HEK293 (cell line): ENCODE results near the gene PLEKHG4B.
A peak's percentile ranks its signal among the peaks of the same experiment; 100 is the strongest.
"Not testable (repeated sequence)": the region's sequence is repeated elsewhere in the genome, so short reads cannot be mapped to it uniquely, and the experiment has no call there.

Source experiments
- CTCF ChIA-PET: fragments of 350-600 bp; formaldehyde crosslinking; extraction: SDS; loops from one replicate; lab custom pipeline; 2021; ENCODE audit warnings: antibody characterized with exemption; lab: Yijun Ruan, JAX
- POLR2A ChIA-PET: fragments of 300-600 bp; formaldehyde crosslinking; extraction: SDS; loops from one replicate; lab custom pipeline; 2020; ENCODE audit warnings: antibody characterized with exemption, inconsistent platforms; lab: Yijun Ruan, JAX
- H3K27ac ChIP-seq: fragments of 200-500 bp; sonication (Bioruptor generic); 2 replicates; pipeline ENCODE4 v1.5.1; 2014; ENCODE audit warnings: low read depth, low read length, control low read depth, inconsistent platforms; ENCODE audit errors: extremely low read depth
- H3K36me3 ChIP-seq, 2 experiments: fragments of 200-500 bp in 1 of 2; sonication (Bioruptor generic) in 1 of 2; 1 replicate in 1 of 2; 2 replicates in 1 of 2; pipeline ENCODE4 v1.5.1; 2014 to 2017; ENCODE audit warnings: inconsistent platforms in 2 of 2, low read length in 2 of 2; ENCODE audit not compliant: control insufficient read depth in 2 of 2, insufficient read depth in 1 of 2
- H3K4me1 ChIP-seq: fragments of 200-500 bp; sonication (Bioruptor generic); 2 replicates; pipeline ENCODE4 v1.5.1; 2014; ENCODE audit warnings: mild to moderate bottlenecking, low read length, inconsistent platforms; ENCODE audit not compliant: control insufficient read depth, insufficient read depth
- H3K4me3 ChIP-seq: 2 replicates; pipeline ENCODE4 v1.5.1; 2011; ENCODE audit warnings: low read depth, mild to moderate bottlenecking, control low read depth, low read length, moderate library complexity
- H3K9me3 ChIP-seq: fragments of 200-500 bp; sonication (Bioruptor generic); 2 replicates; pipeline ENCODE4 v1.5.1; 2014; ENCODE audit warnings: low read depth, low read length, inconsistent platforms; ENCODE audit not compliant: control insufficient read depth, insufficient read depth
- GLI4 ChIP-seq: fragments of 450-650 bp; formaldehyde crosslinking; IDR thresholded peaks from 2 replicates; pipeline ENCODE4 v1.5.1; 2016; ENCODE audit warnings: missing biosample characterization, missing genetic modification characterization
- PBX3 ChIP-seq: sonication (generic); formaldehyde crosslinking; IDR thresholded peaks from 2 replicates; pipeline ENCODE4 v1.8.1; 2022; ENCODE audit warnings: mild to moderate bottlenecking, moderate library complexity, missing genetic modification reagents
- SCRT1 ChIP-seq: fragments of 450-650 bp; formaldehyde crosslinking; IDR thresholded peaks from 2 replicates; pipeline ENCODE4 v1.5.1; 2016; ENCODE audit warnings: missing biosample characterization, missing genetic modification characterization, borderline replicate concordance
- SCRT2 ChIP-seq: fragments of 450-650 bp; formaldehyde crosslinking; IDR thresholded peaks from 2 replicates; pipeline ENCODE4 v1.5.1; 2016; ENCODE audit warnings: missing biosample characterization, missing genetic modification characterization
- SP7 ChIP-seq: fragments of 450-650 bp; formaldehyde crosslinking; IDR thresholded peaks from 2 replicates; pipeline ENCODE4 v1.5.1; 2016; ENCODE audit warnings: missing biosample characterization, missing genetic modification characterization
- WT1 ChIP-seq: fragments of 450-650 bp; formaldehyde crosslinking; IDR thresholded peaks from 2 replicates; pipeline ENCODE4 v1.5.1; 2016; ENCODE audit warnings: missing biosample characterization, missing genetic modification characterization
- ZBTB20 ChIP-seq: fragments of 450-650 bp; formaldehyde crosslinking; IDR thresholded peaks from 2 replicates; pipeline ENCODE4 v1.5.1; 2016; ENCODE audit warnings: missing biosample characterization, missing genetic modification characterization
- ZNF184 ChIP-seq: fragments of 450-650 bp; IDR thresholded peaks from 2 replicates; pipeline ENCODE4 v1.5.1; 2018; ENCODE audit warnings: missing biosample characterization, mild to moderate bottlenecking, missing genetic modification characterization
- ZNF24 ChIP-seq: fragments of 450-650 bp; formaldehyde crosslinking; IDR thresholded peaks from 2 replicates; pipeline ENCODE4 v1.5.1; 2016; ENCODE audit warnings: missing biosample characterization, missing genetic modification characterization
- ZNF350 ChIP-seq: fragments of 450-650 bp; formaldehyde crosslinking; IDR thresholded peaks from 2 replicates; pipeline ENCODE4 v1.5.0; 2017; ENCODE audit warnings: missing biosample characterization, mild to moderate bottlenecking, missing genetic modification characterization
- ZNF585B ChIP-seq: fragments of 450-650 bp; formaldehyde crosslinking; IDR thresholded peaks from 2 replicates; pipeline ENCODE4 v1.5.1; 2016; ENCODE audit warnings: missing biosample characterization, missing genetic modification characterization
- ZNF654 ChIP-seq: fragments of 450-650 bp; formaldehyde crosslinking; IDR thresholded peaks from 2 replicates; pipeline ENCODE4 v1.5.1; 2016; ENCODE audit warnings: low read depth, missing biosample characterization, missing genetic modification characterization
- ZNF660 ChIP-seq: fragments of 450-650 bp; IDR thresholded peaks from 2 replicates; pipeline ENCODE4 v1.5.1; 2018; ENCODE audit warnings: missing biosample characterization, mild to moderate bottlenecking, missing genetic modification characterization
- TF ChIP-seq, protein P1 (sequence below): fragments of 450-650 bp; formaldehyde crosslinking; IDR thresholded peaks from 2 replicates; pipeline ENCODE4 v1.5.1; 2016; ENCODE audit warnings: missing biosample characterization, missing genetic modification characterization
- TF ChIP-seq, protein P2 (sequence below): fragments of 450-650 bp; formaldehyde crosslinking; IDR thresholded peaks from 2 replicates; pipeline ENCODE4 v1.5.1; 2017; ENCODE audit warnings: missing biosample characterization, mild to moderate bottlenecking, missing genetic modification characterization, moderate library complexity

PLEKHG4B gene

DNA sequence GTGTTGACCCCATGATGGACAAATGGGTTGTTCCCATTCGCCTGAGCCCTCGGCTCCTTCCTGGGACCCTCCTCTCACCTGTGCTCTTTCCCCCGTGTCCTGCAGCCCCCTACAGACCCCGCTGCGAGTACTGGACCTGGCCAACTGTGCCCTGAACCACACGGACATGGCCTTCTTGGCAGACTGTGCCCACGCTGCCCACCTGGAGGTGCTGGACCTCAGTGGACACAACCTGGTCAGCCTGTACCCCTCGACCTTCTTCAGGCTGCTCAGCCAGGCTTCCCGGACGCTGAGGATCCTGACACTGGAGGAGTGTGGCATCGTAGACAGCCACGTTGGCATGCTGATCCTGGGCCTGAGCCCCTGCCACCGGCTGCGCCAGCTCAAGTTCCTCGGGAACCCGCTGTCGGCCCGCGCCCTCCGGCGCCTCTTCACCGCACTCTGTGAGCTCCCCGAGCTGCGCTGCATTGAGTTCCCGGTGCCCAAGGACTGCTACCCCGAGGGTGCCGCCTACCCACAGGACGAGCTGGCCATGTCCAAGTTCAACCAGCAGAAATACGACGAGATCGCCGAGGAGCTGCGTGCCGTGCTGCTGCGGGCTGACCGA, 102.7 kb downstream of the PLEKHG4B start:
- H3K4me1 ChIP-seq = no peaks in the 10 kb centered on the region
- TF ChIP-seq, protein P1, sequence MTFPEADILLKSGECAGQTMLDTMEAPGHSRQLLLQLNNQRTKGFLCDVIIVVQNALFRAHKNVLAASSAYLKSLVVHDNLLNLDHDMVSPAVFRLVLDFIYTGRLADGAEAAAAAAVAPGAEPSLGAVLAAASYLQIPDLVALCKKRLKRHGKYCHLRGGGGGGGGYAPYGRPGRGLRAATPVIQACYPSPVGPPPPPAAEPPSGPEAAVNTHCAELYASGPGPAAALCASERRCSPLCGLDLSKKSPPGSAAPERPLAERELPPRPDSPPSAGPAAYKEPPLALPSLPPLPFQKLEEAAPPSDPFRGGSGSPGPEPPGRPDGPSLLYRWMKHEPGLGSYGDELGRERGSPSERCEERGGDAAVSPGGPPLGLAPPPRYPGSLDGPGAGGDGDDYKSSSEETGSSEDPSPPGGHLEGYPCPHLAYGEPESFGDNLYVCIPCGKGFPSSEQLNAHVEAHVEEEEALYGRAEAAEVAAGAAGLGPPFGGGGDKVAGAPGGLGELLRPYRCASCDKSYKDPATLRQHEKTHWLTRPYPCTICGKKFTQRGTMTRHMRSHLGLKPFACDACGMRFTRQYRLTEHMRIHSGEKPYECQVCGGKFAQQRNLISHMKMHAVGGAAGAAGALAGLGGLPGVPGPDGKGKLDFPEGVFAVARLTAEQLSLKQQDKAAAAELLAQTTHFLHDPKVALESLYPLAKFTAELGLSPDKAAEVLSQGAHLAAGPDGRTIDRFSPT (tag by site-specific recombination) = 0 out of 2 replicates have a peak, but pooled peaks have one; percentile 42
- TF ChIP-seq SP7 (tag by site-specific recombination) (no peak), GLI4 (tag by site-specific recombination) (no peak)
- H3K9me3 ChIP-seq = no peaks in the 10 kb centered on the region
- no peaks in the 10 kb centered on the region for H3K36me3 ChIP-seq
- POLR2A ChIA-PET = interaction anchor here (1.4 kb wide), 1 partner anchor 23 kb away, joined by 4 read pairs; the partner anchor contains the start of genes CCDC127 and SDHA
- no peak overlapping the region for H3K4me3 ChIP-seq
- CTCF ChIA-PET = interaction anchor here (0.5 to 0.7 kb wide), 2 partner anchors 54 to 147 kb away, joined by 3 read pairs; no protein-coding TSS in a partner anchor
- no peak overlapping the region for H3K27ac ChIP-seq

DNA sequence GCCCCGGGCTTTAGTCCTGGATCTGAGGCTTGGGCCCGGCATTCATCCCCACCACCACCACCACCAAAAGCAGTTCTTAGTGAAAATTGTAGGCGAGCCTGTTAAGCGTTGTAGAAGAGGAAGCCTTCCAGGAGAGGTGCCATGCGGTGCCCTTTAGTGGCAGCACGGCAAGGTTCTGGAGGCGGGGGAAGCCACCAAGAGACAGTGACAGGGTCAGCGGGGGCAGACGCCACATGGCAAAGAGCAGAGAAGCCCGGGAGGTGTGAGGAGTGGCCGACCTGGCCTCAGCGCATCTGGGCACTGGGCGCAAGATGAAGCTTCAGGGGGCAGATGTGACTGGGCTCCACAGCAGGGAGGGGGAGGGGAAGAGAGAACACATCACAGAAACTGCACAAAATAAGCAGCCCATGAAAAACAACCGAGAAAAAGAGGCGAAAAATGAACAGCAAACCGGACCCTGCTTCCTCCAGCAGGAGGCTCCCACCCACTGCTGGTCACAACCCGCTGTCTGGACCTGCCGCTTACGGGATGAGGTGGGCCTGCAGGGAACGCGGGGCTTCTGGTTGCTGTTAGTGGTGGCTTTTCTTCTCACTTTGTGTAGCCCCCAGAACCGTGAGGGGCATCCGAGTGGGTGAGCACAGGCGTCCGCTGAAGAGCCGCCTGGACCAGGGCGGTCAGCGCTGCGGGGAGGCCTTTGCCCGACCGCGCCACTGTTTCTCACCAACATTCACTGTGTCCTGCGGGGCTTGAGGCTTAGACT, 103.6 kb downstream of the PLEKHG4B start:
- no peak overlapping the region for H3K4me3 ChIP-seq
- no peaks in the 10 kb centered on the region for H3K9me3 ChIP-seq
- no peaks in the 10 kb centered on the region for H3K4me1 ChIP-seq
- H3K36me3 ChIP-seq = no peaks in the 10 kb centered on the region
- no peak overlapping the region for H3K27ac ChIP-seq
- CTCF ChIA-PET = interaction anchor here (0.5 kb wide), 1 partner anchor 1332 kb away, joined by 3 read pairs; no protein-coding TSS in a partner anchor
- POLR2A ChIA-PET = interaction anchor here (1.4 kb wide), 1 partner anchor 23 kb away, joined by 4 read pairs; the partner anchor contains the start of genes CCDC127 and SDHA
- TF ChIP-seq, protein P2, sequence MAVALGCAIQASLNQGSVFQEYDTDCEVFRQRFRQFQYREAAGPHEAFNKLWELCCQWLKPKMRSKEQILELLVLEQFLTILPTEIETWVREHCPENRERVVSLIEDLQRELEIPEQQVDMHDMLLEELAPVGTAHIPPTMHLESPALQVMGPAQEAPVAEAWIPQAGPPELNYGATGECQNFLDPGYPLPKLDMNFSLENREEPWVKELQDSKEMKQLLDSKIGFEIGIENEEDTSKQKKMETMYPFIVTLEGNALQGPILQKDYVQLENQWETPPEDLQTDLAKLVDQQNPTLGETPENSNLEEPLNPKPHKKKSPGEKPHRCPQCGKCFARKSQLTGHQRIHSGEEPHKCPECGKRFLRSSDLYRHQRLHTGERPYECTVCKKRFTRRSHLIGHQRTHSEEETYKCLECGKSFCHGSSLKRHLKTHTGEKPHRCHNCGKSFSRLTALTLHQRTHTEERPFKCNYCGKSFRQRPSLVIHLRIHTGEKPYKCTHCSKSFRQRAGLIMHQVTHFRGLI (tag by site-specific recombination) = peak; percentile 37; the same call in 1 of the 2 replicates
- TF ChIP-seq, protein P1 (tag by site-specific recombination) = peak; percentile 21; the same call in 1 of the 2 replicates
- TF ChIP-seq ZNF350 (tag by site-specific recombination) (no peak), ZNF585B (no peak), ZNF24 (no peak)

DNA sequence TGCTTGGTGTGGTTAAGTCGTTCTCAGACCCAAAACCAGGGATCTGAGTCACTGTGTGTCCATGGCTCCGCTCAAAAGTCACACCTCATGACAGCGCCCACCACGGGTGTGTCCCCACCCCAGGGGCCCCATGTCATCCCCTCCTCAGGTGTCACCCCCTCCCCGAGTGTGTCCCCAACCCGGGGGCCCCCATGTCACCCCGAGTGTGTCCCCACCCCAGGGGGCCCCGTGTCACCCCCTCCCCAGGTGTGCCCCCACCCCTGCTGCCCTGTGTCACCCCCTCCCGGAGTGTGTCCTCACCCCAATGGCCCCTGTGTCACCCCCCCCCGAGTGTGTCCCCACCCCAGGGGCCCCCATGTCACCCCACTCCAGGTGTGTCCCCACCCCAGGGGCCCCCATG, 104.4 kb downstream of the PLEKHG4B start:
- no peaks in the 10 kb centered on the region for H3K9me3 ChIP-seq
- no peak overlapping the region for H3K4me3 ChIP-seq
- no peak overlapping the region for H3K27ac ChIP-seq
- H3K4me1 ChIP-seq = no peaks in the 10 kb centered on the region
- H3K36me3 ChIP-seq = no peaks in the 10 kb centered on the region
- ChIA-PET POLR2A (no interaction called here), CTCF (interaction anchor here (0.5 kb wide), 1 partner anchor 1331 kb away, joined by 3 read pairs; no protein-coding TSS in a partner anchor)
- TF ChIP-seq ZNF660 (tag by site-specific recombination) (no peak), PBX3 (CRISPR knock-in tag) (no peak), GLI4 (tag by site-specific recombination) (no peak), ZBTB20 (no peak), ZNF350 (tag by site-specific recombination) (no peak), ZNF654 (tag by site-specific recombination) (no peak), ZNF184 (tag by site-specific recombination) (no peak), SCRT2 (tag by site-specific recombination) (no peak), SCRT1 (no peak), WT1 (tag by site-specific recombination) (no peak)

GRCh38 chr5:197031-197430, 105.1 kb downstream of the PLEKHG4B start:
- POLR2A ChIA-PET, CTCF ChIA-PET: not testable (repeated sequence)

More at GRCh38 chr5:197031-197430, 105.1 kb downstream of the PLEKHG4B start:
- H3K4me3 ChIP-seq, H3K36me3 ChIP-seq, H3K9me3 ChIP-seq, H3K4me1 ChIP-seq, H3K27ac ChIP-seq: not testable (repeated sequence)
